Hepatocyte (in vitro differentiated cells): ENCODE data around the gene ZFAND5.

ENCODE experiments used
- EZH2 ChIP-seq: fragments of 200-600 bp; sonication (generic); IDR thresholded peaks from 2 replicates; pipeline ENCODE4 v1.6.1; 2016; ENCODE audit warnings: antibody characterized with exemption, mild to moderate bottlenecking, borderline replicate concordance
- TF ChIP-seq, protein P1 (sequence below): fragments of 200-600 bp; sonication (generic); IDR thresholded peaks from 2 replicates; pipeline ENCODE4 v1.5.1; 2016; ENCODE audit warnings: antibody characterized with exemption, mild to moderate bottlenecking; ENCODE audit not compliant: poor library complexity

DNA sequence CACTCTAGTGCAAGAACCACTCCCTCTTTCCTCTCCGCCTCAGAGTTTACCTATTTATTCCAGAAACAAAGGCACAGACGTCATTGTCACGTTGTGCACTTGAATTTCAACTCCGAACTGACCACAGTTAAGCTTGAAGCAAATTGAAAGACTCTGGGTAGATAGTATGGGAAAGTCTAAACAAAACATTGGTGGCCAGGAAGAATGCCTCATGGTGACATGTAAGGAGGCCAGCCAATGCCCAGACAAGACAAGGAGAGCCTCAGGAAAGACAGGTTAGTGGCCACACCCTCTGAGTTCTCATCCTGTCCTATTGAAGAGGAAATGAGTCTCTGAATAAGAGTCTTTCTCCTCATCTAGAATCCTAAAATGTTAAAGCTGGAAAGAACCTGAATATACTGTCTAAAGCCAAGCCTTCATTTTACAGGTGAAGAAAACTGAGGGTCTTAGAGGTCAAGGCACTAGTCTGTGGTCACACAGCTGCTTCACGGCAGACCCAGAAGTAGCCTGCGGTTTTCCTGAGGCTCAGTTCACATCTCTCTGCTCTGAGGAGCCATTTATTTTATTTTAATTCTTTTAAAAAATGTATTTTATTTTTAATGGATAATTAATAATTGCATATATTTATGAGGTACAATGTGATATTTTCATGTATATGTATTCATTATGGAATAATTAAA lies 30.2 kb downstream of the ZFAND5 start:
- TF ChIP-seq, protein P1, sequence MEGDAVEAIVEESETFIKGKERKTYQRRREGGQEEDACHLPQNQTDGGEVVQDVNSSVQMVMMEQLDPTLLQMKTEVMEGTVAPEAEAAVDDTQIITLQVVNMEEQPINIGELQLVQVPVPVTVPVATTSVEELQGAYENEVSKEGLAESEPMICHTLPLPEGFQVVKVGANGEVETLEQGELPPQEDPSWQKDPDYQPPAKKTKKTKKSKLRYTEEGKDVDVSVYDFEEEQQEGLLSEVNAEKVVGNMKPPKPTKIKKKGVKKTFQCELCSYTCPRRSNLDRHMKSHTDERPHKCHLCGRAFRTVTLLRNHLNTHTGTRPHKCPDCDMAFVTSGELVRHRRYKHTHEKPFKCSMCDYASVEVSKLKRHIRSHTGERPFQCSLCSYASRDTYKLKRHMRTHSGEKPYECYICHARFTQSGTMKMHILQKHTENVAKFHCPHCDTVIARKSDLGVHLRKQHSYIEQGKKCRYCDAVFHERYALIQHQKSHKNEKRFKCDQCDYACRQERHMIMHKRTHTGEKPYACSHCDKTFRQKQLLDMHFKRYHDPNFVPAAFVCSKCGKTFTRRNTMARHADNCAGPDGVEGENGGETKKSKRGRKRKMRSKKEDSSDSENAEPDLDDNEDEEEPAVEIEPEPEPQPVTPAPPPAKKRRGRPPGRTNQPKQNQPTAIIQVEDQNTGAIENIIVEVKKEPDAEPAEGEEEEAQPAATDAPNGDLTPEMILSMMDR: no peak
- no peak for TF ChIP-seq EZH2
